OCI-LY7 (cell line): ENCODE results near the gene CDKN1C. TPM values are rescaled to one million over a fixed set of nuclear protein-coding genes. Genes with fewer than 3 reads are reported as not detected.

Experiments
- BruUV-seq: library from RNA; stranded (reverse); fragments of 400-500 nt; replicated peaks from 2 replicates; lab custom pipeline; 2021; lab: Mats Ljungman, UMichigan
- CTCF ChIA-PET: fragments of 300-600 bp; sonication (Branson Sonifier 250); formaldehyde crosslinking; loops from one replicate; lab custom pipeline; 2022; ENCODE audit warnings: antibody characterized with exemption; ENCODE audit not compliant: unreplicated experiment; lab: Charles Lee
- POLR2A ChIA-PET: fragments of 300-600 bp; sonication (Branson Sonifier 250); formaldehyde crosslinking; loops from one replicate; lab custom pipeline; 2022; ENCODE audit warnings: antibody characterized with exemption; lab: Charles Lee
- DNase-seq: peaks from one replicate; pipeline ENCODE4 v3.0.0-alpha.2; 2015; ENCODE audit warnings: low spot score
- H2AFZ ChIP-seq: fragments of 200-600 bp; sonication (generic), shearing (Covaris generic); 2 replicates; pipeline ENCODE4 v1.6.1; 2014; ENCODE audit warnings: mild to moderate bottlenecking, antibody characterized with exemption, low read length, moderate library complexity
- H3K27ac ChIP-seq: fragments of 200-600 bp; sonication (generic); 2 replicates; pipeline ENCODE4 v1.5.1; 2014; ENCODE audit warnings: mixed run types, low read depth, mild to moderate bottlenecking, moderate library complexity, low read length, inconsistent platforms; ENCODE audit not compliant: poor library complexity, severe bottlenecking
- H3K36me3 ChIP-seq: fragments of 200-600 bp; sonication (generic); 2 replicates; pipeline ENCODE4 v1.6.1; 2014; ENCODE audit warnings: mild to moderate bottlenecking, antibody characterized with exemption, low read length, moderate library complexity, mixed read lengths; ENCODE audit not compliant: insufficient read depth
- H3K4me1 ChIP-seq: fragments of 200-600 bp; sonication (generic); 2 replicates; pipeline ENCODE4 v1.5.1; 2014; ENCODE audit warnings: mild to moderate bottlenecking, low read length; ENCODE audit not compliant: insufficient read depth, poor library complexity, severe bottlenecking
- H3K4me2 ChIP-seq: fragments of 200-600 bp; sonication (generic); 2 replicates; pipeline ENCODE4 v1.6.1; 2014; ENCODE audit warnings: mild to moderate bottlenecking, low read length
- H3K4me3 ChIP-seq: fragments of 200-600 bp; sonication (generic); 2 replicates; pipeline ENCODE4 v1.5.1; 2014; ENCODE audit warnings: mild to moderate bottlenecking, low read depth, low read length; ENCODE audit not compliant: poor library complexity, severe bottlenecking
- H3K79me2 ChIP-seq: fragments of 200-600 bp; sonication (generic); 2 replicates; pipeline ENCODE4 v1.6.1; 2016; ENCODE audit warnings: low read depth, mild to moderate bottlenecking, low read length, moderate library complexity, mixed read lengths; ENCODE audit not compliant: insufficient read depth
- H3K9me2 ChIP-seq: fragments of 200-600 bp; sonication (generic); 2 replicates; pipeline ENCODE4 v1.6.1; 2016; ENCODE audit warnings: mild to moderate bottlenecking, low read length, mixed read lengths; ENCODE audit not compliant: insufficient read depth
- H3K9me3 ChIP-seq: fragments of 200-600 bp; sonication (generic); 2 replicates; pipeline ENCODE4 v1.6.1; 2014; ENCODE audit warnings: mild to moderate bottlenecking, mixed run types, low read length, mixed read lengths
- H4K20me1 ChIP-seq: fragments of 200-600 bp; sonication (generic); 2 replicates; pipeline ENCODE4 v1.6.1; 2014; ENCODE audit warnings: mild to moderate bottlenecking, antibody characterized with exemption, low read length, moderate library complexity, mixed read lengths; ENCODE audit not compliant: insufficient read depth
- EZH2phosphoT487 ChIP-seq: fragments of 200-600 bp; sonication (generic); IDR thresholded peaks from 2 replicates; pipeline ENCODE4 v1.6.1; 2018; ENCODE audit warnings: low read depth, borderline replicate concordance, mild to moderate bottlenecking, mixed run types, antibody characterized with exemption, low read length, moderate library complexity, mixed read lengths
- intact Hi-C: fragments of 100-400 bp; cut with micrococcal nuclease; formaldehyde crosslinking; loops from one replicate; pipeline ENCODE4 v1.10.0; 2022; ENCODE audit not compliant: unreplicated experiment
- total RNA-seq, 2 experiments: library from RNA; depleted of rRNA in 1 of 2; stranded (reverse); fragments of >200 nt in 1 of 2; shearing (Covaris generic) in 1 of 2; gene quantifications; 2 replicates each; pipeline ENCODE4 v1.2.3, GENCODE V29; 2014 to 2022
- TF ChIP-seq, protein P1 (sequence below): fragments of 200-600 bp; sonication (generic); conservative IDR thresholded peaks from 2 replicates; pipeline ENCODE4 v1.5.1; 2014; ENCODE audit warnings: mild to moderate bottlenecking, antibody characterized with exemption, low read length, moderate library complexity, mixed read lengths

Gene CDKN1C
- total RNA-seq, 2 experiments from 2014 or later = 0.13 to 0.55 TPM

DNA sequence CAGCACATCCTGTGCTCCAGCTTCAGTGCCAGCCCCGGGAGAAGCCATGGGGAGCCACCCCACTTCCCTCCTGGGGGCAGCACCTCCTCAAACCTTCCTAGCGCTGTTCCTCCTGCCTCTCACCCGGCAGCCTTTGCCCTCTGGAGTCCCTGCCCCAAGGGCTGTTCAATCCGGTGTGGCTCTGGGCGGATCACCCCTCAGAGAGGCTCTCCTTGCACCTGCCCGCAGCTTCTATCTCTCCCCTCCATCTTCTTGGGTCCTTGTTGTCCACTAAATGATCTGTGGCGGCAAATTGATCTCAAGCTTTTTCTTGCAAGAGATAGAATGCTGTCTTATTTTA is 18.1 kb upstream of the CDKN1C start:
- POLR2A ChIA-PET = no interaction called here
- intact Hi-C loops = no loop called here

DNA sequence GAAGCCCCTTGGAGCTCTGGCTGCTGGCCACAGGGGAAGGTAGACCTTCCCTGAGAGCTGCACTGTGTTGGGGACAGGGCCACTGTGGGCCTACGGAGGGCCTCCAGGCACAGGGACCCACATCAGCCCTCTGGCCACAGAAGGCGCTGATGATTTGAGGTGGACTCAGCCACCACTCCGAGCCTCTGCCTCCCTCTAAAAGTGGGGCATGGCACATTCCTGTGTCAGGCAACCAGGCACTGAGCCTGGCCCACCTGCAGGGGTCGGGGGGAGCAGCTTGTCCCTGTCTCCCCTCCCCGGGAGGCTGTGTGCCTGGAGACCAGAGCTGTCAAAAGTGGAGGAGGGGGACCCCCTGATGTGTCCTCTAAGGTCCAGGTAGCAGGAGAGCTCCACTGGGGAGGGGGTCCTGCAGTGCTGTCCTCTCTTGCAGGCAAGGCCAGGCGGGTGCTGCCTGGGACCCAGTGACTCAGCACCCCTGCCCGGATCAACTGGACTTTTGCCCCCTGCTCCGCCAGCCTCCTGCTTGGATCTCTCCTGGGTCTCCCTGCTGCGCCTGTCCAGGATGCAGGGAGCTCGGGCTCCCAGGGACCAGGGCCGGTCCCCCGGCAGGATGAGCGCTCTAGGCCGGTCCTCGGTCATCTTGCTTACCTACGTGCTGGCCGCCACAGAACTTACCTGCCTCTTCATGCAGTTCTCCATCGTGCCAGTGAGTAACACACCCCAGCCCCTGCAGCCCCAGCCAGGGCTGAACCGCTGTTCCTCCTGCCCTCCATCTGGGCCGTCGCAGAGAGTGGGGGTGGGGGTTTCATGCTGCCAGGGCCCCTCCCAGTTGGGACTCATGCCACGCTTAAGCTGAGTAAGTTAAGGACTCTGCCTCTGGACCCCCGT is 17.5 kb upstream of the CDKN1C start:
- DNase-seq = no peak
- no peaks in the 10 kb centered on the region for H4K20me1 ChIP-seq
- H3K36me3 ChIP-seq = no peaks in the 10 kb centered on the region
- ChIA-PET CTCF (interaction anchor here (0.5 kb wide), 1 partner anchor 10 kb away, joined by 3 read pairs; no protein-coding TSS in a partner anchor), POLR2A (interaction anchor here (1.0 kb wide), 1 partner anchor 15 kb away, joined by 8 read pairs; no protein-coding TSS in a partner anchor)
- no peaks in the 10 kb centered on the region for H3K9me2 ChIP-seq
- TF ChIP-seq EZH2phosphoT487 = no peak
- TF ChIP-seq, protein P1, sequence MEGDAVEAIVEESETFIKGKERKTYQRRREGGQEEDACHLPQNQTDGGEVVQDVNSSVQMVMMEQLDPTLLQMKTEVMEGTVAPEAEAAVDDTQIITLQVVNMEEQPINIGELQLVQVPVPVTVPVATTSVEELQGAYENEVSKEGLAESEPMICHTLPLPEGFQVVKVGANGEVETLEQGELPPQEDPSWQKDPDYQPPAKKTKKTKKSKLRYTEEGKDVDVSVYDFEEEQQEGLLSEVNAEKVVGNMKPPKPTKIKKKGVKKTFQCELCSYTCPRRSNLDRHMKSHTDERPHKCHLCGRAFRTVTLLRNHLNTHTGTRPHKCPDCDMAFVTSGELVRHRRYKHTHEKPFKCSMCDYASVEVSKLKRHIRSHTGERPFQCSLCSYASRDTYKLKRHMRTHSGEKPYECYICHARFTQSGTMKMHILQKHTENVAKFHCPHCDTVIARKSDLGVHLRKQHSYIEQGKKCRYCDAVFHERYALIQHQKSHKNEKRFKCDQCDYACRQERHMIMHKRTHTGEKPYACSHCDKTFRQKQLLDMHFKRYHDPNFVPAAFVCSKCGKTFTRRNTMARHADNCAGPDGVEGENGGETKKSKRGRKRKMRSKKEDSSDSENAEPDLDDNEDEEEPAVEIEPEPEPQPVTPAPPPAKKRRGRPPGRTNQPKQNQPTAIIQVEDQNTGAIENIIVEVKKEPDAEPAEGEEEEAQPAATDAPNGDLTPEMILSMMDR = no peak
- BruUV-seq = no TSS peak
- peak overlapping the region; percentile 66; the same call in 1 of the 2 replicates for H2AFZ ChIP-seq
- peak overlapping the region; percentile 86 for H3K4me2 ChIP-seq
- H3K4me3 ChIP-seq = peak overlapping the region; percentile 75
- no peaks in the 10 kb centered on the region for H3K79me2 ChIP-seq
- no peaks in the 10 kb centered on the region for H3K9me3 ChIP-seq
- no peak overlapping the region for H3K27ac ChIP-seq
- intact Hi-C loops = no loop called here
- peaks cover 5% of the 10 kb centered on the region for H3K4me1 ChIP-seq

More for the DNA sequence above, 18.1 kb upstream of the CDKN1C start:
- H3K4me3 ChIP-seq = no peak overlapping the region
- no peak overlapping the region for H3K27ac ChIP-seq
- H3K36me3 ChIP-seq = no peaks in the 10 kb centered on the region
- H3K79me2 ChIP-seq = no peaks in the 10 kb centered on the region
- H4K20me1 ChIP-seq = no peaks in the 10 kb centered on the region
- no peak for DNase-seq
- H3K4me2 ChIP-seq = no peak overlapping the region
- no peaks in the 10 kb centered on the region for H3K9me2 ChIP-seq
- CTCF ChIA-PET = no interaction called here
- BruUV-seq = no TSS peak
- no peaks in the 10 kb centered on the region for H3K9me3 ChIP-seq
- TF ChIP-seq EZH2phosphoT487 = no peak
- TF ChIP-seq, protein P1 = no peak
- no peak overlapping the region for H2AFZ ChIP-seq
- H3K4me1 ChIP-seq = peaks cover 5% of the 10 kb centered on the region
